ENCODE data around the gene FITM1.

- TF ChIP-seq EZH2 (IDR thresholded peaks at IDR 0.05; ENCODE audit: low read length, unreplicated experiment): no peak
- no peak for TF ChIP-seq CTCF (conservative IDR thresholded peaks at IDR 0.05; ENCODE audit: low read depth, low read length)
These were observed 20.4 kb upstream of the FITM1 start for GRCh38 chr14:24110060-24110459.

All from PC-3 (cell line).